ENCODE data around the gene COPS7B.

DNA sequence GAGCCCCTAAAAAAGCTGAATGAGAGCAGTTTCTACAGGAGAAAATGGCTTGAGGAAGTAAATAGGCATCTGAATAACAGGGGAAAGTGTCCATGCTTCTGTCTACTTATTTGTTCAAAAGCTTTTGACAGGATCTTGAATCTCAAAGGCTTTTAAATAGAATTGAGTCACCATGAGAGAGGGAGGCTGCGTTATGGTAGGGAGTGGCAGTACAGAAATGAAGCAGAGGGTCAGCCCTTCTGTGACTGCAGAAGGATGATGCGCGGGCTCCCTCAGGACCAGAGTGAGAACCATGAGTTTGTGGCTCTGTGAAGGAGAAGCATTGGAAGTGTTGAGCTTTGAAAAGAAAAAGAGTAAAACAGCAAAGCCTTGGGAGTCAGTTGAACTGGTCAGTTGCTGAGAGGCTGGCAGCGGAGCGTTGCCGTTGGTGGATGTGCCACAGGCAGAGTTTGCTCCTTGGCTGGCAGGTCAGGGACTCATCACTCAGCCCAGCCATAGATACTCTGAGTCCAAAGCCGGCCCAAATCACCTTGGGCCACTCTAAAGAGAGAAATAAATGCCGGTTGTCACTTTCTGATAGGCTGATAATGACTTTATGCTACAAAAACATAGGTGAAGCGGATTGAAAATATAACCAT, 17.4 kb downstream of the COPS7B start:
- no peak for TF ChIP-seq EZH2 (IDR thresholded peaks at IDR 0.05; ENCODE audit: low read length, unreplicated experiment)
- TF ChIP-seq, protein P1, sequence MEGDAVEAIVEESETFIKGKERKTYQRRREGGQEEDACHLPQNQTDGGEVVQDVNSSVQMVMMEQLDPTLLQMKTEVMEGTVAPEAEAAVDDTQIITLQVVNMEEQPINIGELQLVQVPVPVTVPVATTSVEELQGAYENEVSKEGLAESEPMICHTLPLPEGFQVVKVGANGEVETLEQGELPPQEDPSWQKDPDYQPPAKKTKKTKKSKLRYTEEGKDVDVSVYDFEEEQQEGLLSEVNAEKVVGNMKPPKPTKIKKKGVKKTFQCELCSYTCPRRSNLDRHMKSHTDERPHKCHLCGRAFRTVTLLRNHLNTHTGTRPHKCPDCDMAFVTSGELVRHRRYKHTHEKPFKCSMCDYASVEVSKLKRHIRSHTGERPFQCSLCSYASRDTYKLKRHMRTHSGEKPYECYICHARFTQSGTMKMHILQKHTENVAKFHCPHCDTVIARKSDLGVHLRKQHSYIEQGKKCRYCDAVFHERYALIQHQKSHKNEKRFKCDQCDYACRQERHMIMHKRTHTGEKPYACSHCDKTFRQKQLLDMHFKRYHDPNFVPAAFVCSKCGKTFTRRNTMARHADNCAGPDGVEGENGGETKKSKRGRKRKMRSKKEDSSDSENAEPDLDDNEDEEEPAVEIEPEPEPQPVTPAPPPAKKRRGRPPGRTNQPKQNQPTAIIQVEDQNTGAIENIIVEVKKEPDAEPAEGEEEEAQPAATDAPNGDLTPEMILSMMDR (conservative IDR thresholded peaks at IDR 0.05; ENCODE audit: low read depth, low read length), result no peak
